Measurements from ENCODE around the gene DIAPH2. TPM values are rescaled to one million over a fixed set of nuclear protein-coding genes. Genes with fewer than 3 reads are reported as not detected.

The DIAPH2 gene
- total and polyA plus RNA-seq, 2 experiments from 2014 or later = 16.2 to 56.6 TPM

- H3K27ac Mint-ChIP-seq = no peak within 1 kb of the TSS
- Histone ChIP-seq H3K27ac (ENCODE audit: low read depth) (no peak within 1 kb of the TSS), H3K4me1 (ENCODE audit: insufficient read depth) (no peaks in the 10 kb centered on the region), H3K4me2 (no peak within 1 kb of the TSS), H3K4me3 (no peak within 1 kb of the TSS), H3K36me3 (ENCODE audit: insufficient read depth) (no peaks in the 10 kb centered on the region), H3K27me3 (ENCODE audit: insufficient read depth) (no peaks in the 10 kb centered on the region), H3K79me2 (replicated peaks; ENCODE audit: insufficient read depth) (no peaks in the 10 kb centered on the region), H2AFZ (no peak within 1 kb of the TSS), H4K20me1 (replicated peaks; ENCODE audit: insufficient read depth) (no peaks in the 10 kb centered on the region), H3F3A (replicated peaks; ENCODE audit: low read depth) (no peaks in the 10 kb centered on the region), H3K9me2 (ENCODE audit: insufficient read depth) (no peaks in the 10 kb centered on the region)
- TF ChIP-seq EZH2phosphoT487 (IDR thresholded peaks at IDR 0.05; ENCODE audit: unreplicated experiment) = no peak
- TF ChIP-seq, protein P1, sequence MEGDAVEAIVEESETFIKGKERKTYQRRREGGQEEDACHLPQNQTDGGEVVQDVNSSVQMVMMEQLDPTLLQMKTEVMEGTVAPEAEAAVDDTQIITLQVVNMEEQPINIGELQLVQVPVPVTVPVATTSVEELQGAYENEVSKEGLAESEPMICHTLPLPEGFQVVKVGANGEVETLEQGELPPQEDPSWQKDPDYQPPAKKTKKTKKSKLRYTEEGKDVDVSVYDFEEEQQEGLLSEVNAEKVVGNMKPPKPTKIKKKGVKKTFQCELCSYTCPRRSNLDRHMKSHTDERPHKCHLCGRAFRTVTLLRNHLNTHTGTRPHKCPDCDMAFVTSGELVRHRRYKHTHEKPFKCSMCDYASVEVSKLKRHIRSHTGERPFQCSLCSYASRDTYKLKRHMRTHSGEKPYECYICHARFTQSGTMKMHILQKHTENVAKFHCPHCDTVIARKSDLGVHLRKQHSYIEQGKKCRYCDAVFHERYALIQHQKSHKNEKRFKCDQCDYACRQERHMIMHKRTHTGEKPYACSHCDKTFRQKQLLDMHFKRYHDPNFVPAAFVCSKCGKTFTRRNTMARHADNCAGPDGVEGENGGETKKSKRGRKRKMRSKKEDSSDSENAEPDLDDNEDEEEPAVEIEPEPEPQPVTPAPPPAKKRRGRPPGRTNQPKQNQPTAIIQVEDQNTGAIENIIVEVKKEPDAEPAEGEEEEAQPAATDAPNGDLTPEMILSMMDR (conservative IDR thresholded peaks at IDR 0.05; ENCODE audit: low read depth in 2 of 2) = no peak
- no peak for TF ChIP-seq NANOG (IDR thresholded peaks at IDR 0.05; ENCODE audit: borderline replicate concordance)
- TF ChIP-seq EZH2 (IDR thresholded peaks at IDR 0.05; ENCODE audit: low read depth, unreplicated experiment) = no peak
- no peak for TF ChIP-seq ZNF114 (CRISPR knock-in tag; IDR thresholded peaks at IDR 0.05)
- TF ChIP-seq ZNF462 (CRISPR knock-in tag; IDR thresholded peaks at IDR 0.05) = no peak
- no peak for TF ChIP-seq JUNB (IDR thresholded peaks at IDR 0.05; ENCODE audit: unreplicated experiment)
- no peak for TF ChIP-seq ETS1 (IDR thresholded peaks at IDR 0.05)
- no peak for TF ChIP-seq CREB1 (CRISPR knock-in tag; IDR thresholded peaks at IDR 0.05; ENCODE audit: low read depth)
- TF ChIP-seq, protein P2, sequence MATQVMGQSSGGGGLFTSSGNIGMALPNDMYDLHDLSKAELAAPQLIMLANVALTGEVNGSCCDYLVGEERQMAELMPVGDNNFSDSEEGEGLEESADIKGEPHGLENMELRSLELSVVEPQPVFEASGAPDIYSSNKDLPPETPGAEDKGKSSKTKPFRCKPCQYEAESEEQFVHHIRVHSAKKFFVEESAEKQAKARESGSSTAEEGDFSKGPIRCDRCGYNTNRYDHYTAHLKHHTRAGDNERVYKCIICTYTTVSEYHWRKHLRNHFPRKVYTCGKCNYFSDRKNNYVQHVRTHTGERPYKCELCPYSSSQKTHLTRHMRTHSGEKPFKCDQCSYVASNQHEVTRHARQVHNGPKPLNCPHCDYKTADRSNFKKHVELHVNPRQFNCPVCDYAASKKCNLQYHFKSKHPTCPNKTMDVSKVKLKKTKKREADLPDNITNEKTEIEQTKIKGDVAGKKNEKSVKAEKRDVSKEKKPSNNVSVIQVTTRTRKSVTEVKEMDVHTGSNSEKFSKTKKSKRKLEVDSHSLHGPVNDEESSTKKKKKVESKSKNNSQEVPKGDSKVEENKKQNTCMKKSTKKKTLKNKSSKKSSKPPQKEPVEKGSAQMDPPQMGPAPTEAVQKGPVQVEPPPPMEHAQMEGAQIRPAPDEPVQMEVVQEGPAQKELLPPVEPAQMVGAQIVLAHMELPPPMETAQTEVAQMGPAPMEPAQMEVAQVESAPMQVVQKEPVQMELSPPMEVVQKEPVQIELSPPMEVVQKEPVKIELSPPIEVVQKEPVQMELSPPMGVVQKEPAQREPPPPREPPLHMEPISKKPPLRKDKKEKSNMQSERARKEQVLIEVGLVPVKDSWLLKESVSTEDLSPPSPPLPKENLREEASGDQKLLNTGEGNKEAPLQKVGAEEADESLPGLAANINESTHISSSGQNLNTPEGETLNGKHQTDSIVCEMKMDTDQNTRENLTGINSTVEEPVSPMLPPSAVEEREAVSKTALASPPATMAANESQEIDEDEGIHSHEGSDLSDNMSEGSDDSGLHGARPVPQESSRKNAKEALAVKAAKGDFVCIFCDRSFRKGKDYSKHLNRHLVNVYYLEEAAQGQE (IDR thresholded peaks at IDR 0.05; ENCODE audit: unreplicated experiment) = no peak
- TF ChIP-seq STAT1 (IDR thresholded peaks at IDR 0.05; ENCODE audit: unreplicated experiment) = no peak
- TF ChIP-seq POLR2AphosphoS5 (IDR thresholded peaks at IDR 0.05; ENCODE audit: low read depth) = no peak
- TF ChIP-seq ZNF331 (CRISPR knock-in tag; IDR thresholded peaks at IDR 0.05; ENCODE audit: low read depth) = no peak
- H3K4me1 Mint-ChIP-seq = peaks cover 4% of the 10 kb centered on the region; the same call in 1 of the 3 replicates
- no peak within 1 kb of the TSS for H3K4me3 Mint-ChIP-seq
- DNase-seq (ENCODE audit: low spot score) (no peak), ATAC-seq (no peak)
- H3K36me3 Mint-ChIP-seq (ENCODE audit: low read depth) = no peaks in the 10 kb centered on the region
- no peaks in the 10 kb centered on the region for H3K9me3 Mint-ChIP-seq
- no peaks in the 10 kb centered on the region for H3K27me3 Mint-ChIP-seq (ENCODE audit: insufficient read depth, low read depth, poor library complexity)
Observed at GRCh38 chrX:96883608-96884007, 199.0 kb downstream of the DIAPH2 start, which contains the start of gene RPA4. RPA4 (plus strand) TSS chrX:96883908; CDS start chrX:96884311, 403 bp downstream.

All from GM23338 (cell line).